Dedifferentiated amniotic fluid mesenchymal stem cell (primary cell): ENCODE results near the gene GINS1.
"Not testable (repeated sequence)": the region's sequence is repeated elsewhere in the genome, so short reads cannot be mapped to it uniquely, and the experiment has no call there.

ENCODE experiments used
- DNase-seq: peaks from one replicate; pipeline ENCODE4 v3.0.0-alpha.2; 2016; ENCODE audit errors: extremely low spot score

GINS1 gene

DNA sequence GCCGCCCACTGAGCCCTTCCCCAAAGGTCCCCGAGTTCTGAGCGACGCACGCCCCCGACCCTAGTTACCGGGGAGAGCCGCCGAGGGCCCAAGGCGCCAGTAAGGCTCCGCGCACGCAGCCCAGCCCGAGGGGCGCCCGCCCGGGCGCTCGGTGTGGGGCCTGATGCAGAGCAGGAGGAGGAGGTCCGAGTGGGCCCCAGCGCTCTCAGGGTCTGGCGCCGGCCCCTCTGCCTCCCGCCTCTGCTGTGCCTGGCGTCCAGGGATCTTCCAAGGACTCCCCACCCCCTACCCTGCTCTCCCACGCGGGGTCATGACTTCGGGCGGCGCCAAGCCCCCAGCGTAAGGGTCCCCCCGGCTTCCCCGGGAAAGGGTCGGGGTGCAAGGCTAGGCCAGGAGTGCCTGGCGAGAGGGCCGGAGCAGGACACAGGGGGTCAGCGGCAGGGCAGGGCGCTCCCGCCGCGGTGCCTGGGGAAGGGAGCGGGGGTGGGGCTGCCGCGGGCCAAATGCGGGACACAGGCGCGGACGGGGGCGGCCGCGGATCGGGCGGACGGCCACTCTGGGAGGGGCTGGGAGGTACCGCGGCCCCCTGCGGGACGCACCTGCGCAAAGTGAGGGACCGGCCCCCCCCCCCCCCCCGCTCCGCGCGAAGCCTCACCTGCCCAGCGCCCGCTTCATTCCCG is 17.5 kb upstream of the GINS1 start:
- DNase-seq: no peak

DNA sequence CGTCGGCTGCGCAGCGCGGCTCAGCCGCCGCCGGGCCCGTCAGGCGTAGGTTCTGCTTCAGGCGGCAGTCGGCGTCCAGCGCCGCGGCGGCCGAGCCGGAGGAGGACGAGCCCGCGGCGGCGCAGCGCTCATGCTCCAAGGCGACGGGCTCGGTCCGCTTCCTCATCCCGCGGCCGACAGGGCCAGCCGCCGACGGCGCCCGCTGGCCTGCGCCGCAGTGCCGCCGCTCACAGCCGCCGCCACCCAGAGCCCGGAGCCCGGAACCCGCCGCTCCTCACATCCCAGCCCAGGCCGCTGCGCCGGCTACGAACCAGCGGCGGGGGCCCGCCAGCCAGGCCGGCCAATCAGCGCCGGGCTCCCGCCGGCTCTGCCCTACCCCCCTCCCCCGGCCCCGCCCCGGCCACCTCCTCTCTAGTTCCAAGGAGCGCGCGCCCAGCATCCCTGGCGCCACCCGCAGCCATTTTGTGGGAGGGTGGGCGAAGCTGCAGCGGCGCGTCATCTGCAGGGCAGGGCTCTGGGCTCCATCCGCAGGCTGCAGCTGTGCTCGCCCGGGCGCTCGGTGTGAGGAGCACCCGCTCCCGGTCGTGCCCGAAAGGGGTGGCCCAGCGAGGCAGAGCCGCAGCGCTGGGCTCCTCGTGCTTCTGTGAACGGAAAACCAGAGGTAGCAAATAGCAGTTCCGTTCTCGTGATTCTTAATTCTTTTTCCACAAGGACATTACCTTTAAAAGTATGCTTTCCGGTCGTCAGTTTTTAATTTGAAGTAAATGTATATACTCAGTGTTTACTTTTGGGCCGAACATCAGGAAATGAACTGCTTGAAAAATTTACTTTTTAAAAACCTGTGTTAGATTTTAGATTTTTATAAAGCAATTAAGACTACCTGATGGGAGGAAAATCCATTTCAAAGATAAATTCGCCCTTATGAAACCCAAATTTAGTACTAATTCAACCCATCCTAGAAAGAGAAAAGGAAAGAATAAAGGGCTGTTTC is 16.6 kb upstream of the GINS1 start, which contains the start of gene ABHD12:
Gene ABHD12 (minus strand): TSS at position 298 of the 991 bp plus-strand sequence. CDS start 132 bp downstream, at position 166.
- peak; percentile 96 for DNase-seq

DNA sequence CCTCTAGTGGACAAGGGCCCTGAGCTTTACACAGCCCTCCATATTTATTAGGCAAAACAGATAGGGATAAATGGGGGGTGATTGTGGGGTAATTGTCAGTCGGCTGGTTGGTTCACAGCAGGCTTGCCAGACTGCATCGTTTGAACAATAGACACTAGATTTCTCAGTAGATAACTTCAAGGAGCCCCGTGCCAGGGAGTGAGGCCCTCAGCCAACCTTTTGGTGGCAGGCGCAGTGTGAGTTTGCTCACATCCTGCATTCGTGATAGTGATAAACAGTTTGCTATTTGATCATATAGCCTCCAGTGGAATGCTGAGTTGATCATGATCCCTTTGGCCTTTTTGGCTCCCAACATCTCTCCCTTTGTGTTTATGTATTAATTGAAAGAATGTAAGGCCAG is 13.2 kb upstream of the GINS1 start:
- no peak for DNase-seq

DNA sequence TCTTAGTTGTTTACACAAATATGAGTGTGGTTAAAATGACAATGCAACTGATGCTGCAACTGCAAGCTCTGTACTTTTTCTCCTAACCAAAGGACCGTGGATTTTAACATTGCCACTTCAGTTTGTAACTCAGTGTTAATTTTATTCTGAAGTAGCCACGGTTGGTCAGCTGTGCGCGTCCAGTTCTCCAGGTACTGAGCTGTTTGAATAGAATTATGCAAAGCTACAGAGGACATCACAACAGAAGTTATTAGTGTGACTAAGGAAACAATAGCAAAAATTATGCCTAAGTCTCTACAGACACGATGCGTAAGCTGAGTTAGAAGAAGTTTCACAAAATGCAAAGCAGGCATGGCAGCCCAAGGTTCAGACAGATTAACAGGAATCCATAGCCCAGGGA is 12.5 kb upstream of the GINS1 start:
- no peak for DNase-seq

DNA sequence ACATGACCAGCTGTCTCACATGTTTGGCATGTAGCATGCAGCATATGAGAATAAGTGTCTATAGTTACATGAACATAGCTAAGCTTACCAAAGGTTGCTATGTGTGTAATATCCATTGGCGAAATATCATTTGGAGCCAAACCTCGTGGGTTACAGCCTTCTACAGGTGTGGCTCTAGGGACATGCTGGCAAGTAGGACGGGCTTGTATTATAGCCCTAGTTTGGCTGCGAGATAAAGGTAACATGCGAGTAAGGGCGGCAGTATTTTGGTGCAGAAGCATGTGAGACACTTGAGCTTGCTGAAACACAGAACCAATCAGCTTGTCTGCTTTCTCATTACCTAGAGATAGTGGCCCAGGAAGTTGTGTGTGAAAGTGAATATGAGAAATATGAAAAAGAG is 10.4 kb upstream of the GINS1 start:
- no peak for DNase-seq

DNA sequence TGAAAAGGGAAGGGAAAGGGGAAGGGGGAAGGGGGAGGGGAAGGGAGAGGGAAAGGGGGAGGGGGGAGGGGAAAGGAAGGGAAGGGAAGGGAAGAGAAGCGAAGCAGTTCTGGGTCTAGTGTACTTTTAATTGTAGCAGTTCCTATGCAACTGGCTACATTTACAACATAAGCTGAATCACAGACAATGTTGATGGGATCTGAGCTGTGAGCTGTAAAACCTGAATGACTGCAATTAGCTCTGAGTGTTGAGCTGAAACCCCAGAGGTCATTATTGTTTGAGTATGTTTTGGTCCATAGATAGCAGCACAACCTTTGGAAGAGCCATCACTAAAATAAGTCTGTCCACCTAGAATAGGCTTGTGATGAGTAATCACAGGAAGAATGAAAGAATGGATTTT is 9.7 kb upstream of the GINS1 start:
- no peak for DNase-seq

DNA sequence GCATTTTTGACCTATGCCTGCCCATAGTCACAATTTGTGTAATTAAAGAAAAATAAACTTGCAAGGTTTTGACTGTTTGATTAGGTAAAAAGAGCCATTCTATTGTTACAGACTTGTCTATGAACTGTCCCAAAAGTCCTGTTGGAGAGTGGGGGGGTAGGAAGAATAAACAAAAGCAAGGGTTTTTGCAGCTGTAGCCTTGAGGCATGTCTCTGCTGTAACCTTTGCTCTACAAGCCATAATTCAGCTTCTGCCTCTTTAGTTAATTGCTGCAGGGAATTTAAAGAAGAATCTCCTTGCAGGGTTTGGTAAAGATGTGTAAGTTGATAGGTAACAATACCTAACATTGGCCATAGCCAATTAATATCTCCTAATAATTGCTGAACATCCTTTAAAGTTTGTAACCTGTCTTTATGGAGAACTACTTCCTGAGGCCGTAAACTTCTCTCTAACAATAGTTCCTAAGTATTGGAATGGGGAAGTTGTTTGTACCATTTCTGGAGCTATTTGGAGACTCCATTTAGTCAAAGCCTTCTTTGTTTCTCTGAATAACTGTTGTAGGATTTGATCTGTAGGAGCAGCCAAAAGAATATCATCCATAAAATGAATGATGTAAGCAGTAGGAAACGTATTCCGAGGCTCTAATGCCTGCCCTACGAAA is 9.0 kb upstream of the GINS1 start:
- no peak for DNase-seq

DNA sequence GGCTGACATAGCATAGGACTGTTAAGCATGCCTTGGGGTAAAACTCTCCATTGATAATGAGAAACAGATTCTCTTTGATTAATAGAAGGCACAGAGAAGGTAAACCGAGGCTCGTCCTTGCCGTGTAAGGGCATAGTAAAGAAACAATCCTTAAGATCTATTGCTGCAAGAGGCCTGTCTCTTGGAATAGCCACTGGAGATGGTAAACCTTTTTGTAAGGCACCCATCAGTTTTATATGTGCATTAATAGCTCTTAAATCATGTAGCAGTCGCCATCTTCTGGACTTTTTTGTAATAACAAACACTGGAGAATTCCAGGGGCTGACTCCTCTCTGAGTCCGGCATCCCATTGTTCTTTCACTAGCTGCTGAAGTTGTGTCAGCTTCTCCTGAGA is 8.4 kb upstream of the GINS1 start:
- peak; percentile 84 for DNase-seq

DNA sequence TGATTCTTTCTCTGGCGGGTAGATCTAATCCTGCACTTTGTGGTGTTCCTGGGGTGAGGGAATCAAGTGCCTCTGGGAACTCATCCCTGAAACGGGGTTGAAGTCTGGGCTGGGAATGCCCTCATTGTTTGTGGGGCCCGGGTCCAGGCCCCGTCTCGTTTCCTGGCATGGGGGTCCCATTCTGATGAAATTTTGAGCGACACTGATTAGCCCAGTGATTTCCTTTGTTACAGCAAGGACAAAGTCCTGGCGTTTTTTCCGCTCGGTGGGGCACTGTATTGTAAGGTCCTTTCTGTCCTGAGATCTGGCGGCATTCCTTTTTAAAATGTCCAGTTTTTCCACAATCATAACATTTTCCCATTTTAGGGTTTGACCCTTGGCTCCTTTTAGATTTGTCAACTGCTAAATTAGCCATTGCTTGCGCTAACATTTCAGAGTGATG is 7.2 kb upstream of the GINS1 start:
- not testable (repeated sequence) for DNase-seq

DNA sequence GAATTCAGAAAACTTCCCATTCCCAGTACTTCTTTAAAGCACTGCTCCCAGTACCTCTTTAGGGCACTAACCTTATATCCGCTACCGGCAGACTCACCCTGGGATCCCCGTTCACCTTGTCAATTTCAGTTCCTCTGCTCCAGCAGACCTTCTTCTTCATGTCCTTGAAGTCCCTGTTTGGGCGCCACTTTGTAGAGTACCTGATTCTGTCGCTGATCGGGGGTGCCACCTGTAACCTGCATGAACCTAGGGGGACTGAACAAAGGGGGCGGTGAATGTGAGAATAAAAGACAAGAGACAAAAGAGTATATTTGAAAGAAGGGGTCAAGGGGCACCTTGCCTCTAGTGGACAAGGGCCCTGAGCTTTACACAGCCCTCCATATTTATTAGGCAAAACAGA is 4.9 kb upstream of the GINS1 start:
- DNase-seq: no peak

DNA sequence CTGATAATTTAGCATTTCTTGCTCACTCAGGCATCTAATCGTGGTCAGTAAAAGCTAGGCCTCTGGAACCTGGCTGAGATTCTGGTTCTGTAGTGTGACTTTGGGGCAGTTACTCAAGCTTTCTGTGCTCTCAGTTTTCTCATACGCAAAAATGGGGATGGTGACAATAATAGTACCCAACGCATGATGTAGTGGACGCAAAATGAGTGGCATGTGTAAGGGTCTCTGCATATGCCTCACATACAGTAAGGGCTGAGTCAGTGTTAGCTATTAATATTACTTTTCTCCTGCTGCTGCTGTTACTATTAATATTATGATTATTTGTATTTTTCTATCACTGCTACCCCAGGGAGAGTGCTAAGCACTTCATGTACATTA is 686 bp downstream of the GINS1 start:
- DNase-seq: no peak

DNA sequence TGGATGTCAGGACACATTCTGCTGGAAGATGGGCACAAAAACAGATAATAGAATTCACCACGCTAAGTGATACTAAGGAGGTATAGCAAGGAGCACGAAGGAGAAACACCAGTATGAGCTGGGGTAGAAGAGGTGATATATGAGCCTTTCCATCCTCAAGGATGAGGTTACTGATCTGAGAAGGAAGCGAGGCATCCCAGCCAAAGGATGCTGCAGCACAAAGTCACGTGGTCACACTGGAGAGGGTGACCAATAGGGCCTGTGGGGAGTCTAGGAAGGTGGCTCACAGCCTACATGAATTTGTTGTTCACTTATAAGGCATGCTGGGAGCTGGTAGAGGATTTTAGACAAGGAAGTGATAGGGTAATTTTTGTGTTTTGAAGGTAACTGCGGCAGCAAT is 1.4 kb downstream of the GINS1 start:
- DNase-seq: no peak

DNA sequence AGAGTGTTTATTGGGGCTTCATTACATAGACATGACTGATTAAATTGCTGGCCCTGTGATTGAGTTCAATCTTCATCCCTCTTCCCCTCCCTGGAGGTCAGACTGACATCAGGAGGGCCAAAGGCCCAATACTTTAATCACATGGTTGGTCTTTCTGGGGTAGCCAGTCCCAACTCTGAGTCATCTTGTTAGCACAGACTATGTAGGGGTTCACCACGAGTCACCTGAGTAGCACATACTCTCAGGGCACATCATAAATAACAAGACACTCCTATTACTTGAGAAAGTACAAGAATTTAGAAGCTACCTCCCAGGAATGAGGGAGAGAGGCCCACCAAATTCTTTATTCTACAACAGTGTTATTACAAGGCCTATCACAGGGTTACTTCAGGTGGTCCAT is 11.3 kb downstream of the GINS1 start:
- no peak for DNase-seq

DNA sequence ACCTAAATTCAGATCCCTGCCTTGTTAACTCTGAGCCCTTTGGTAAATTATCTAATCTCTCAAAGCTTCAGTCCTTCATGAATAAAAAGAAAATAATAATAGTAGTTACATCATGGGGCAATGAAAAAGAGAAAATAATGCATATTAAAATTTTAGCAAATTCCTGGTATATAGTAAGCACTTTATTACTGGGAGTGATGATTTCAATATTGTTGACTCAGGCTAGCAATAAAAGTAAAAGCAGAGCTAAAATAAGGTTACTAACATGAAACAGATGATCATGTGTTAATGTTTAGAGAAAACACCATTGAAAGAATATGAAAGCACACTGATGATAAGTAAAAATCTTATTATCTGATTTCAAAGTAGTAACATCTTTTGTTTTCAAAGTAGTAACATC is 13.6 kb downstream of the GINS1 start:
- DNase-seq: no peak

DNA sequence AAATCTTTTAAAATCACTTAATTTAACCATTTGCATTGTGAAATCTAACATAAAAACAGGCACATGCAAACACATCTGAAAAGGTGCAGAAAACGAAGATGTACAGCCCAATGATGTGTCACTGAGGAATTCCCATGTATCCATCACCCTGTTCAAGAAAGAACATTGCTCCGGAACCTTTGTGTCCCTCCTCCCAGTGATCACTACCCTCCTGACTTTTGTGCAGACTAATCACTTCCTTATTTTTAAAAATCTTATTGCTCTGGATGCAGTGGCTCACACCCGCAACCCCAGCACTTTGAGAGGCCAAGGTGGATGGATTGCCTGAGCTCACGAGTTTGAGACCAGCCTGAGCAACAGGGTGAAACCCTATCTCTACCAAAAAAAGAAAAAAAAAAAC is 14.6 kb downstream of the GINS1 start:
- DNase-seq: no peak

DNA sequence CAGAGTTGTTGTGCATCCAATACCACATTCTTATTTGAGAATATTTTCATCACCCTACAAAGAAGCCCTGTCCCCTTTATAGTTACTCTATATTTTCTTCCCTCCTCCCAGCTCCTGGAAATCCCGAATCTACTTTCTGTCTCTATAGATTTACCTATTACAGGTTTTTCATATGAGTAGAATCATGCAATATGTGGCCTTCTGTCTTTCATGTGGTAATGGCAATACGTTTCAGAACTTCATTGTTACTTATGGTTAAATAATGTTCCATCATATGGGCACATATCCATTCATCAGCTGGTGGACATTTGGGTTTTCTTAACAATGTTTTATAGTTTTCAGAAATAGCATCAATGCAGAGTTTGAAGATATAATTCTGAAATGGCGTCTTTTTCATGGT is 17.1 kb downstream of the GINS1 start:
- DNase-seq: no peak

DNA sequence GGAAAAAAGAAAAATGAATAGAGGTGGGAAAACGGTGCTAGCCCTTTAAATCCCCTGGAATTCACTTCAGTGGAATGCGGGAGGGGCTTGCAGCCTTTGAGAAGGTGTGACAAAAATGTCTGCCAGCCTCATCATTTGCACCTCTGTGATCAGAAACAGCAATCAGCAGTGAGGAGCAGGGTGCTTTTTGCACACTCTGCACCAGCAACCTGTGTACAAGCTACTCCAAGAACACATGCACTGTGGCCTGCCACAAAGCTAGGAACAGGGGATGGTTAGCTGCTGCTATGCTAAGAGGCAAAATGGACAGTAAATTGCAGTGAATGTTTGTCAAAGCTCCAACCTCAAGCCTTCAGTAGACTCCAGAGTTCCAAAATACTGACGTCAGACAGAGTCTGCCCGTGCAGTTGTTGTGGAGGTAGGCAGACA is 29.7 kb downstream of the GINS1 start:
- DNase-seq: no peak

DNA sequence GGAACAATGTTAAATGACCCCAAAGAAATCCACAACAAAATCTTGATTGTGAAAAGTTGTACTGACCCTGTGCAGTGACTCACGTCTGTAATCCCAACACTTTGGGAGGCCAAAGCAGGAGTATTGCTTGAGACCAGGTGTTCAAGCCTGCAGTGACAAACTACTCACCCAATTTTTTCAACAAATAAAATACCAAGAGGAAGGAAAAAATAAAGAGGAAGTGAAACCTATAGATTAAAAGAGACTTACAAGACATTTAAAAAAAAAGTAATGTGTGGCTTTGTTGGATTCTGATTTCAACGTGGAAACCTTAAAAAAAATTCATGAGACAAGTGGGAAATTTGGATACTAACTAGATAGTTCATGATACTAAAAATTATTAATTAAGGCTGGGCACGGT is 31.9 kb downstream of the GINS1 start:
- no peak for DNase-seq

DNA sequence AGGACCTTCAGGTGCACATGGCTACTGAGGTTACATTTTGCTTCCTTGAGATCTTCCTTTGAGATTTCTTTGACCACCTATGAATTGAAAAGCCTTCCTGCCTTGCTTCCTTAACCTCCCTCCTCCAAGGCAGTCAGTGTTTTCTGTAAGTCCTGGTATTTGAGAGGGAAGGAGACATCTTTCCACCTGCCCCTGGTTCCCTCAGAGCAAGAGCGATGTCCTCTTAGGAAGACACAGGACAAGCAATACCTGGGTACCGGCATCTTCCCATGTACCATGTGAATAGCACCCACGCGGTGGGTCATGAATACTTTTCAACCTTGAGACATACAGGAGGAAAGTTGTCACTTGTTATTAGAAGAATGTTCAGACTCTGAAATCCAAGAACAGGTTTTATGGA is 37.1 kb downstream of the GINS1 start:
- no peak for DNase-seq

DNA sequence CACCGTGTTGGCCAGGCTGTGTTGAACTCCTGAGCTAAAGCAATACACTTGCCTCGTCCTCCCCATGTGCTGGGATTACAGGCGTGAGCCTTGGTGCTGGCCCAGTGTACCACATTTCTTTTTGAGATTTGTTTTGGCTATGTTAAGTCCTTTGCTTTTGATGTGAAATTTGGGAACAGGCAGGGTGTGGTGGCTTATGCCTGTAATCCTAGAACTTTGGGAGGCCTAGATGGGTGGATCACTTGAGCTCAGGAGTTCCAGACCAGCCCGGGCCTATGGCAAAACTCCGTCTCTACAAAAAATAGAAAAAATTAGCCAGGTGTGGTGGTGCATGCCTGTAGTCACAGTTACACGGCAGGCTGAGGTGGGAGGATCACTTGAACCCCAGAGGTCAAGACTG is 40.2 kb downstream of the GINS1 start:
- no peak for DNase-seq

DNA sequence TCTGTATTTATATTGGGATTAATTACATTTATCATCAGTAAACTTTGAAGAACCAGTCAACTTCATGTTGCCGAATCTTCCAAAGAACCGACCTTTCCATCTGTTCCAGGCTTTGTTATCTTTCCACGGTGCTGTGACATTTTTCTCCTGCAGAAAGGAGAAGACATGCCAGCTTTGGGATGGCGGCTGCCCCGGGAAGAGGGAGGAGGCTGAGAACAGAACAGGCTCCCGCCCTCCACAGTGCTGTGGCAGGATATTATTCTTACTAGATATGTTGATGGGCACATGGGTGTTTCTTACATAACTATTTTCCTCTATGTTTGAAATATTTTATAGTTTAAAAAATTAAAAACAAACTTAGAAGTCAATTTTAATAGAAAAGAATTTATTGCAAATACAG is 44.9 kb downstream of the GINS1 start:
- no peak for DNase-seq

DNA sequence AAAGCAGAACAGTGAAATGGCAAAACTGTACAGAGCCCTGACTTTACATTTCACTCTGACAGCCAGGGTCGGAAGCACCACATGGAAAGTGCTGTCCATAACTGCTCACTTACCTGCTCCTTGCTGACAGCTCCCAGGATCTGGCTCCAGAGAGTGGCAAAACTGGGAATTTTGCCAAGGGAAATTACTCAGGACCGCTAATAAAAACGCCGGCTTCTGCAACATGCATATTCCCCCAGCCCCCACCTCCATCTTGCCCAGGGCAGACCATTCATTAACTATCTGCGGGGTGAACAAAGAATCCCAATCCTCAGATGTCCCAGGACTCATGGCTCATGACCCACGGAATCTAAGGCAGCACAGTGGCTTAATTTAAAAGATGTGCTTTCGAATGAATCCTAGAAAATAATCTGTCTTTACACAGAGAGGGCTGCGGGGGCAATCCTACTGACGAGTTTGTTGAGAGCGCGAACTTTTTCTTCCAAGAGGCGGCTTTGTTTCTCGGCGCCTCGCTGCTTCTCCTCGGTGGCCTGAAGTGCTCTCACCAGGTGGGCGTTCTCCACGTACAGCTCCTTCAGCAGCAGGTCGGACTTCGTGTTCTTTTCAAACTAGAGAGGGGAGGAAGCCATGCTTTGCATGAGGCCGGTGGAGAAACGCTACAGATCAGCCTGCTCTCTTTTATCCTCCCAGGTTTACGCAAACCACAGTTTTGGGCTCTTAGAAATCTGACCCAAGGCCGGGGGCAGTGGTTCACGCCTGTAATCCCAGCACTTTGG is 45.8 kb downstream of the GINS1 start:
- no peak for DNase-seq
